ENCODE measurements around the gene ATF2.

DNA sequence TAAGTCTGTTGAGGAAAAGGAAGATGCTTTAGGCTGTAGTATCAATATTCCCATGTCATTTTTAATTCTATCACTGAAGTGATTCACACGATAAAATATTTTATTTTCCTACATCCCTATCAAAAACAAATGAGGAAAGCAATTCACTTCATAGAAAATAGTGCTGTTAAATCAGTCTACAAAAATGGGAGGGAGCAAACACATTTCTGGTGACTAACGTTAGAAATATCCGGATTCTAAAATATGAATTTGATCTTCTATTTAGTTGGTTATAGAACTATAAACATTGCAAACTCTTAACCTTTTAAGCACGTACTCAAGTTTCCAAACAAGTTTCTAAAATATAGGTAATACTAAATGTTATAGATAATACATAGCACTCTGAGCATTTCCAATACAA, 20.8 kb downstream of the ATF2 start:
- TF ChIP-seq, protein P1, sequence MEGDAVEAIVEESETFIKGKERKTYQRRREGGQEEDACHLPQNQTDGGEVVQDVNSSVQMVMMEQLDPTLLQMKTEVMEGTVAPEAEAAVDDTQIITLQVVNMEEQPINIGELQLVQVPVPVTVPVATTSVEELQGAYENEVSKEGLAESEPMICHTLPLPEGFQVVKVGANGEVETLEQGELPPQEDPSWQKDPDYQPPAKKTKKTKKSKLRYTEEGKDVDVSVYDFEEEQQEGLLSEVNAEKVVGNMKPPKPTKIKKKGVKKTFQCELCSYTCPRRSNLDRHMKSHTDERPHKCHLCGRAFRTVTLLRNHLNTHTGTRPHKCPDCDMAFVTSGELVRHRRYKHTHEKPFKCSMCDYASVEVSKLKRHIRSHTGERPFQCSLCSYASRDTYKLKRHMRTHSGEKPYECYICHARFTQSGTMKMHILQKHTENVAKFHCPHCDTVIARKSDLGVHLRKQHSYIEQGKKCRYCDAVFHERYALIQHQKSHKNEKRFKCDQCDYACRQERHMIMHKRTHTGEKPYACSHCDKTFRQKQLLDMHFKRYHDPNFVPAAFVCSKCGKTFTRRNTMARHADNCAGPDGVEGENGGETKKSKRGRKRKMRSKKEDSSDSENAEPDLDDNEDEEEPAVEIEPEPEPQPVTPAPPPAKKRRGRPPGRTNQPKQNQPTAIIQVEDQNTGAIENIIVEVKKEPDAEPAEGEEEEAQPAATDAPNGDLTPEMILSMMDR (IDR thresholded peaks at IDR 0.05): no peak
- no peak for TF ChIP-seq EZH2 (IDR thresholded peaks at IDR 0.05; ENCODE audit: borderline replicate concordance, insufficient read depth, low read depth, low read length, poor library complexity, severe bottlenecking)
